A549 (cell line): ENCODE results near the gene ARAP1.

ENCODE experiments used
- EHF ChIP-seq: fragments of 250-450 bp; sonication (Bioruptor Pico); IDR thresholded peaks from 2 replicates; pipeline ENCODE4 v1.5.0; 2020; ENCODE audit warnings: mild to moderate bottlenecking
- JUN ChIP-seq, 2 experiments: fragments of >200 bp; sonication (Bioruptor Twin); formaldehyde crosslinking; IDR thresholded peaks; 2 replicates in 1 of 2; 3 replicates in 1 of 2; pipeline ENCODE4 v1.6.1; 2016 to 2017
- MAZ ChIP-seq: fragments of 150-350 bp; IDR thresholded peaks from 2 replicates; pipeline ENCODE4 v1.6.1; 2014; ENCODE audit warnings: antibody characterized with exemption, low read depth, low read length, borderline replicate concordance
- POLR2A ChIP-seq: IDR thresholded peaks from 2 replicates; pipeline ENCODE4 v1.6.1; 2012; ENCODE audit warnings: mild to moderate bottlenecking, low read length
- RAD21 ChIP-seq, 2 experiments: fragments of >200 bp in 1 of 2; sonication (Bioruptor Twin) in 1 of 2; formaldehyde crosslinking in 1 of 2; IDR thresholded peaks in 1 of 2; conservative IDR thresholded peaks in 1 of 2; 2 replicates in 1 of 2; 3 replicates in 1 of 2; pipeline ENCODE4 v1.6.1; 2012 to 2018; ENCODE audit warnings: inconsistent platforms in 1 of 2
- RNF2 ChIP-seq: fragments of 200-600 bp; sonication (generic); IDR thresholded peaks from 2 replicates; pipeline ENCODE4 v1.6.1; 2016; ENCODE audit warnings: low read depth, mild to moderate bottlenecking, antibody characterized with exemption, moderate library complexity, borderline replicate concordance
- ZFP36 ChIP-seq: fragments of 450-650 bp; IDR thresholded peaks from 2 replicates; pipeline ENCODE4 v1.6.1; 2014; ENCODE audit warnings: borderline replicate concordance; ENCODE audit not compliant: partially characterized antibody
- TF ChIP-seq, protein P1 (sequence below): fragments of >200 bp; sonication (Bioruptor Twin); formaldehyde crosslinking; IDR thresholded peaks from 3 replicates; pipeline ENCODE4 v1.5.1; 2016
- TF ChIP-seq, protein P2 (sequence below): IDR thresholded peaks from 2 replicates; pipeline ENCODE4 v1.6.1; 2012; ENCODE audit warnings: low read depth, borderline replicate concordance

DNA sequence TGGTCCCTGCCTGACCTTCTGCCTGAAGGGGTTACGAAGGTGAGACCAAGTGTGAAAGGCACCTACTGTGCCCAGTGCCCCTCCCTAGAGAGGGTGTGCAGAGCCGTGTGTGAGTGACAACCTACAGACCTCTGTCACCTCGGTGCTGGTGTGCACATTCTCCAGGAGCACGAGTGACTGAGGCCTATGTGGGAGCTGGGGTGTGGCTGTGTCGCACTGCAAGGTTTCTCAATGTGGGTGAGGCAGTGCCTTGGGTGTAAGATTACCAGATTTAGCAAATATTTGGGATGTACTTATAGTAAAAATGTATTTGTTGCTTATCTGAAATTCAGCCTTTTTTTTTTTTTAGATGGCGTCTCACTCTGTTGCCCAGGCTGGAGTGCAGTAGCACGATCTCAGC, 36.0 kb upstream of the ARAP1 start:
- TF ChIP-seq, protein P1, sequence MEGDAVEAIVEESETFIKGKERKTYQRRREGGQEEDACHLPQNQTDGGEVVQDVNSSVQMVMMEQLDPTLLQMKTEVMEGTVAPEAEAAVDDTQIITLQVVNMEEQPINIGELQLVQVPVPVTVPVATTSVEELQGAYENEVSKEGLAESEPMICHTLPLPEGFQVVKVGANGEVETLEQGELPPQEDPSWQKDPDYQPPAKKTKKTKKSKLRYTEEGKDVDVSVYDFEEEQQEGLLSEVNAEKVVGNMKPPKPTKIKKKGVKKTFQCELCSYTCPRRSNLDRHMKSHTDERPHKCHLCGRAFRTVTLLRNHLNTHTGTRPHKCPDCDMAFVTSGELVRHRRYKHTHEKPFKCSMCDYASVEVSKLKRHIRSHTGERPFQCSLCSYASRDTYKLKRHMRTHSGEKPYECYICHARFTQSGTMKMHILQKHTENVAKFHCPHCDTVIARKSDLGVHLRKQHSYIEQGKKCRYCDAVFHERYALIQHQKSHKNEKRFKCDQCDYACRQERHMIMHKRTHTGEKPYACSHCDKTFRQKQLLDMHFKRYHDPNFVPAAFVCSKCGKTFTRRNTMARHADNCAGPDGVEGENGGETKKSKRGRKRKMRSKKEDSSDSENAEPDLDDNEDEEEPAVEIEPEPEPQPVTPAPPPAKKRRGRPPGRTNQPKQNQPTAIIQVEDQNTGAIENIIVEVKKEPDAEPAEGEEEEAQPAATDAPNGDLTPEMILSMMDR, result no peak
- TF ChIP-seq POLR2A (no peak), MAZ (no peak), JUN (IDR thresholded peaks at IDR 0.05) (no peak), ZFP36 (no peak), RNF2 (no peak), RAD21 (conservative IDR thresholded peaks at IDR 0.05 in 1 of 2, IDR thresholded peaks at IDR 0.05 in 1 of 2) (no peak), EHF (CRISPR knock-in tag) (no peak)
- TF ChIP-seq, protein P2, sequence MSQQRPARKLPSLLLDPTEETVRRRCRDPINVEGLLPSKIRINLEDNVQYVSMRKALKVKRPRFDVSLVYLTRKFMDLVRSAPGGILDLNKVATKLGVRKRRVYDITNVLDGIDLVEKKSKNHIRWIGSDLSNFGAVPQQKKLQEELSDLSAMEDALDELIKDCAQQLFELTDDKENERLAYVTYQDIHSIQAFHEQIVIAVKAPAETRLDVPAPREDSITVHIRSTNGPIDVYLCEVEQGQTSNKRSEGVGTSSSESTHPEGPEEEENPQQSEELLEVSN, result no peak
